HG03025 (cell line): ENCODE measurements around the gene TMIE.

ENCODE experiments used
- ATAC-seq: cut with Tn5 transposase; IDR thresholded peaks from one replicate; pipeline ENCODE4 v1.9.1; 2021; ENCODE audit warnings: mild to moderate bottlenecking, moderate library complexity; ENCODE audit not compliant: unreplicated experiment, low FRiP score

Gene TMIE

DNA sequence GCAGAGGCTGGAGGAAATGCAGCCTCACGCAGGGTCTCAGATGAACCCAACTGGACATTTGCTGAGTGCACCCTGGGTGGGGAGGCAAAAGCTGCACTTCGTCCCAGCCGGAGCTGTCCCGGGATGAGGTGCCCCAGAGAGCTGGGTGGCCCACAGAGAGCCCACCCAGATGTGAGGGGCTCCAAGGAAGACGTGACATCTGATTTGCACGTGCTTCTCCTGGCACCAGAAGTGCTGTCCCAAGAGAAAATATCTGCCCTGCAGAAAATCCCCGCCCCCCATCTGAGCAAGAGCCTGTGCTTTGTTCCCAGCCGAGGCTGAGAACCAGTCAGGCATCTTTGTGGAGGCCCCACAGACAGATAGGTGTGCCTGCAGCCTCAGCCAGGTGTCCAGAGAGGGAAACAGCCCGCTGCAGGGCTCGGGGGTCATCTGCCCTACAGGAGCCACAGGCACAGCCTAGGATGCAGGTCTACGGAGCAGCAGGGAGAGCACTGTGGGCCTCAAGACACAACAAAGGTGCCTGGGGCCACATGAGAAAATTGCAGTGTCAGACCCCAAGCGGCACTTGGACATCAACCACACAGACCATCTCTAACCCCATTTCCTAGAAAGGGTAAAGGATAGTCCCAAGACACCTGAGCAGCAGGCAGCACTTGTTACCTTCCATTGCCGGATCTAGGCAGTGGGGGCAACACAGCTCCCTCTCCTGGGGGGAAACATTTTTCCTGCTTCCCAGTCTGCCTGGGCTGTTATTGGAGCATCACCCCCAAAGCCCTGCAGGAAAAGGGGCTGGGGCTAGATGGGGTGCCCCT lies 5.8 kb downstream of the TMIE start:
- ATAC-seq = no peak

- no peak for ATAC-seq
Observed at GRCh38 chr3:46707601-46708011, 6.4 kb downstream of the TMIE start.

DNA sequence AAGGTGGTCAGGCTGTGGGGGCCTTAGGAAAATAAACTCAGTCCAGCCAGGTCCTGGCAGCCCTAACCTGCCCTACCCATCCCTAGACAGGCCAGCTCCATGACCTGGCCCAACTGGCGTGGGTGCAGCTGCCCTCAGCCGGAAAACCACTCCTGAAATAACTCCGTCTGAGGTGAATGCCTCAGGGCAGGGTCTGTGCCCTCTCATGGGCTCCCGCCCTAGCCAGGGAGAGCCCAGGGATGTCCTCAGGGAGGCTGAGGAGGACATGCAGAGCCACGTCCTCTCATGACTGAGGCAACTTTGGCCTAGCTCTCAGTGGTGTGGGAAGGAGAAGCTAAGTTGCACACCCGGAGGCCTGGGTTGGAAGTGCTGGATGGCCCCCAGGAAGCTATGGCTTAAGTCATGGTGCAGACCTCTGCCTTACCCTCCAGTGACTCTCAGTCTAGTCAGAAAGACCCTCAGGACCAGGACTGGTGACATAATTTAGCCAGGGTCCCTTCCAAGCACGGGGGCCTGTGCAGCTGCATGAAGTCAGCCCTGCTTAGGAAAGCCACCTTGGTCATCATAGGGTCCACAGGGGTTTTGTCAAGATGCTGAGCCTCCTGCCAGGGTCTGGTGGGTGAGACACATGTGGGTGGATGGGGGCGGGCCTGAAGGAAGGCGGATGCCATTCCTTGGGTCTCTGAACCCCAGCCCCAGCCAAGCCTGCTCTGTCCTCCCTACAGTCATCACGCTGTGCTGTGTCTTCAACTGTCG lies 7.4 kb downstream of the TMIE start:
- ATAC-seq = no peak

GRCh38 chr3:46709157-46709654 lies 8.0 kb downstream of the TMIE start:
- ATAC-seq = no peak

GRCh38 chr3:46709721-46710120 lies 8.5 kb downstream of the TMIE start:
- no peak for ATAC-seq

GRCh38 chr3:46710229-46710628 lies 9.0 kb downstream of the TMIE start:
- no peak for ATAC-seq

DNA sequence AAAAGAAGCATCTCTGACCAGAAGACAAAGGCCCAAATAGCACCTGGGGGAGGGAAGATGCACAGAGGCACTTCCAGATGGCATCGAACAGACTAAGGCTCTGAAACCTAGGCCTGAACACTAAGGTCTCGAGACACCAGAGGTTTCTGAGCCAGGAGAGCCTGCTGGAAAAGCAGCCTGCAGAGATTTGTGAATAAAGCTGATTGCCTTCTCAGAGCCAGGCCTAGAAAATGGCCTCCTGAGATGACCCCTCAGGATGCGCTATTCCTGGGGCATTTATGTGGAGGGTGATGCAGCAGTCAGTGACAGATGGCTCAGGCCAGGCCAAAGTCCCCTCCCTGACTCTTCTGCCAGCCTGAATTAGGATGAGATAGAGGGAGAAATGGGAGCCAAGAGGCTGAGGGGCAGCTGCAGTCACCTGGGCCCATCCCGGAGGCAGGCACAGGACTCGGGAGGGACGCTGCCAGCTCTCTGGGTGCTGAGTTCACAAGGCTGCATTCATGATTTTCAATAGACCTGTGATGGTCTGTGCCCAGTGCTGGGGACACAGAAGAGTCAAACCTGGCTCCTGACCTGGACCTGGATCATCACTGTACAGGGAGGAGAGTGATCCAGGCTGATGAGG lies 9.6 kb downstream of the TMIE start:
- ATAC-seq = no peak

DNA sequence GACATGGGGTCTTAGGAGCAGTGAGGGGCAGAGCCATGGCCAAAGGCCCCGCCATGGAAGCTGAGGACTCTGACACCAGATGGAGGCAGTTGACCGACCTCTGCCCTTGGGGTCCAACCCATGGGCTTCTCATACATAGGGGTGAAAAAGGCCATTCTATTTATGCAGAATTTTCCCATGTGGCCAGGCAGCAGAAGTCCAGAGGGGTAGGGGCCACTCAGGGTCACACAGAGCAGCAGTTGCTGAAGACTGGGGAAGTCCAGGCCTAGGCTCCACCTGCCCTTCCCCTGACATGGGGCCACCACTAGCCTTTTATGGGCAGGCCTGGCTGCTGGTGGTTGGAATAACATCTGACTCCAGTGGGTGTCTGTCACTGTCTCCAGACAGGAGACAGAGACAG lies 10.1 kb downstream of the TMIE start:
- ATAC-seq = no peak

GRCh38 chr3:46711760-46712159 lies 10.6 kb downstream of the TMIE start:
- no peak for ATAC-seq

- no peak for ATAC-seq
Observed at GRCh38 chr3:46712191-46713049, 11.2 kb downstream of the TMIE start.

DNA sequence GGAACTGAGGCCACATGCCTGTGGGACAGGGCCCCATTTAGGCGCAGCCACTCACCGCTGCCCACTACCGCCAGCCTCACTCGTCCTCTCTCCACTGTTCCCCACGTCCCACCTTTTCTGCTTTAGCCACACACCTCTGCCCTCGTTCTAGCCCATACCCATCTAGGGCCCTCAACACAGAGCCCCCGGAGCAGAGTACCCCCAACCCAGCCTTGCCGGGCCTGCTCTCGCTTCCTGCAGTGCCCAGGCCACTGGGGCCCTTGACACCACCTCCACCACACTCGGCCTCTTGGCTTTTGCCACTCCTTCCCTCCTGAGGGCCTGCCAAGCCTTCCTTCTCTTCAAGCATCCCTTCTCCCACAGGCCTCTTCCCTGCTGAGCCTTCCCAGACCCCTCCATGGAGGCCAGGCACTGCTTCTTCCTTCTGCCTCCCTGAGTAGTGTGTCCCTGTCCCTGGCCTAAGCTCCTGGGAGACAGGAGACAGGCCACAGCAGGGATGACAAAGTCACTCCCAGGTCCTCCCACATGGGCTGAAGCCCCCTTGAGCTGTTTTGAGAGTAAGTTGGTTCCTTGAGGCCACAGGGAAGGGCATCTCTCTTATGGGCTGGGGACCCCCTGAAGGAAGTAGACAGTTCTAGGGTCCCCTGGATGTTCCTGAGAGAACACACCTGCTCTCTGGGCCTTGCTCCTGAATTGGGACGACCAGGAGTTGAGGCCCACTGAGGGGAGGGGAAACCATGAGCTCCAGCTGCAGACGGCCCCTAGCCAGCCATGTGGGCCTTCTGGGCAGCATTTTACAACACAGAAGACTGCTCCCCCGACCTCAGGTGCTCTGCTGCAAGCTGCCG lies 12.1 kb downstream of the TMIE start:
- ATAC-seq = no peak

GRCh38 chr3:46713898-46714552 lies 12.8 kb downstream of the TMIE start:
- ATAC-seq = no peak

GRCh38 chr3:46714728-46715506 lies 13.7 kb downstream of the TMIE start:
- no peak for ATAC-seq

- ATAC-seq = no peak
Observed at GRCh38 chr3:46715507-46716175, 14.4 kb downstream of the TMIE start.

GRCh38 chr3:46716461-46717441 lies 15.6 kb downstream of the TMIE start:
- no peak for ATAC-seq

GRCh38 chr3:46717447-46718231 lies 16.4 kb downstream of the TMIE start, which contains the start of gene PRSS50:
Gene PRSS50, minus strand, starts transcription at chr3:46717869. Its CDS starts 45 bp downstream, at chr3:46717824.
- ATAC-seq = no peak
